LNCAP (cell line): Measurements from ENCODE around the gene GRAMD4.

ENCODE experiments used
- TF ChIP-seq, protein P1 (sequence below): fragments of 450-650 bp; IDR thresholded peaks from 2 replicates; pipeline ENCODE4 v1.5.1; 2017; ENCODE audit warnings: mild to moderate bottlenecking

The GRAMD4 gene

DNA sequence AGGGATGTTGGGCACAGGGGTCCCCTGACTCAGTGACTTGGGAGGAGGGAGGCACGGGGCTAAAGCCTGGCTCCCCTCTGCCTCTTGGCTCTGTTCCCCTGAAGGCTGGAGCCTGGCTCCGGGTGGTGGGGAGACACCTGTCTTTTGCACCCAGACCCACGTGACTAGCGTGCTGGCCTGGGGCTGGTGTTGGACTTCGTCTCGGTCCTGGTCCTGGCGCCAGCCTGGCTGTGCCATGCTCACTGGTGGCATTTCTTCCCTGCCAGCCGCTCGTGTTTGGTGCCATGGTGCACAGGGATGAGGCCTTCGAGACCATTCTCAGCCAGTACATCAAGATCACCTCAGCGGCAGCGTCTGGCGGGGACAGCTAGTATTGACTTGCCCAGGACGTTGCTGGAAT, 56.7 kb downstream of the GRAMD4 start:
- TF ChIP-seq, protein P1, sequence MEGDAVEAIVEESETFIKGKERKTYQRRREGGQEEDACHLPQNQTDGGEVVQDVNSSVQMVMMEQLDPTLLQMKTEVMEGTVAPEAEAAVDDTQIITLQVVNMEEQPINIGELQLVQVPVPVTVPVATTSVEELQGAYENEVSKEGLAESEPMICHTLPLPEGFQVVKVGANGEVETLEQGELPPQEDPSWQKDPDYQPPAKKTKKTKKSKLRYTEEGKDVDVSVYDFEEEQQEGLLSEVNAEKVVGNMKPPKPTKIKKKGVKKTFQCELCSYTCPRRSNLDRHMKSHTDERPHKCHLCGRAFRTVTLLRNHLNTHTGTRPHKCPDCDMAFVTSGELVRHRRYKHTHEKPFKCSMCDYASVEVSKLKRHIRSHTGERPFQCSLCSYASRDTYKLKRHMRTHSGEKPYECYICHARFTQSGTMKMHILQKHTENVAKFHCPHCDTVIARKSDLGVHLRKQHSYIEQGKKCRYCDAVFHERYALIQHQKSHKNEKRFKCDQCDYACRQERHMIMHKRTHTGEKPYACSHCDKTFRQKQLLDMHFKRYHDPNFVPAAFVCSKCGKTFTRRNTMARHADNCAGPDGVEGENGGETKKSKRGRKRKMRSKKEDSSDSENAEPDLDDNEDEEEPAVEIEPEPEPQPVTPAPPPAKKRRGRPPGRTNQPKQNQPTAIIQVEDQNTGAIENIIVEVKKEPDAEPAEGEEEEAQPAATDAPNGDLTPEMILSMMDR, result no peak

DNA sequence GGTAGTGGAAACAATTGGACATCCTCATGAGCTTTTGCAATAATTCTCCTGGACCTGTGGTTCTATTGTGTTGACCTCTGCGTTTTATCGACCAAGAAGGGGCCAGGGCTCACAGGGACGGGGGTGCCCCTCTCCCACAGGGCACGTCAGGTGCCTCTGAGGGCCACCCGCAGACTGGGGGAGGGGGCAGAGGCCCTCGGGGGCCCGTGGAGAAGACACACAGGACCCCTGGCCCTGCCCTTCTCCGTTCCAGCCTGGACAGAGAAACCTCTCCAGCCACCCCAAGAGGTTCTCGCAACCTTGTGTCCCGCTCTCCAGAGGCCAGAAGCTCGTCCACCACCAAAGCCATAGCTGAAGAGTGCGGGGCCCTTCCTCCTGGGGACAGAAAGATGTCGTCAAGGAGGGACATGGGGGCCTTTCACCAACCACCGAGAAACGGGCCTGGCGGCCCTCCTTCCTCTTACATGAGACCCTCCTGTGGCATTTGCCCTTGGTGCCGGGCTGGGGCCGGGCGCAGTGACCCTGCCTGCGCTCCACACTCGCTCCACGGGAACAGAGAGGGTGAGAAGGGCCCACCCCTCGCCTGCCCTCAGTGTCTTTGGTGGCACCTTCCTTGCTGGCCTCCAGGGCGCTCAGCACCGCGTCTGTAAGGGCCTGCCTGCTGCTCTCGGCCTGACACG, 57.3 kb downstream of the GRAMD4 start:
- TF ChIP-seq, protein P1, result no peak

DNA sequence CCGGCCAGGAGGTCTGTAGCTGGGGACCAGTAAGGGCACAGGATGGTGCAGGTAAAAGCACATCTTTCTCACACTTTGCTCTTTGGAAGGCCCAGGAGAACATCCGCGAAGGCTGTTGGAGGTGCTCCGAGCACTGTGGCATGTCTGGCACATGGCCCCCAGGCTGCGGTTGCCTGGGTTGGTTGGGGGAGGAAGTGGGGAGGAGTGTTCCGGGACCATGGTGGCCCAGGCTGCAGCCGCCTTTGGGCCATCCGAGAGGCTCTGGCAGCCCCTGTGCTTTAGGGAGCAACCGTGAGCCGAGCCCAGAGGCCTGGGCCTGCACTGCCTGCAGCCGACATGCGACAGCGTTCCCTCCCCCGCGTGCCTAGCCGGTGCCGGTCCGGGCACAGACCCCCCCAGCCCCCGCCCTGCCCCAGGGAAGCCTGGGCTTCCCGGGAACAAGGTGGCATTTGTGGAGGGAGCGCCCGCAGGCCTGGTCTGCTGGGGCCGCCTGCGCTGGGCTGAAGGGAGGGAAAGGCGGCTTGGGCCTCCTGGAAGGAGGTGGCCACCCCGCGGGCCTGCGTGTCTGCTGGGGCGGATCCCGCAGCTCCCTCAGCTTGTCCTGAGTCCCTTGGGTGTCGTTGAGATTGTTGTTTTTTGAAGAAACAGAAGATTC, 57.9 kb downstream of the GRAMD4 start:
- TF ChIP-seq, protein P1, result no peak

DNA sequence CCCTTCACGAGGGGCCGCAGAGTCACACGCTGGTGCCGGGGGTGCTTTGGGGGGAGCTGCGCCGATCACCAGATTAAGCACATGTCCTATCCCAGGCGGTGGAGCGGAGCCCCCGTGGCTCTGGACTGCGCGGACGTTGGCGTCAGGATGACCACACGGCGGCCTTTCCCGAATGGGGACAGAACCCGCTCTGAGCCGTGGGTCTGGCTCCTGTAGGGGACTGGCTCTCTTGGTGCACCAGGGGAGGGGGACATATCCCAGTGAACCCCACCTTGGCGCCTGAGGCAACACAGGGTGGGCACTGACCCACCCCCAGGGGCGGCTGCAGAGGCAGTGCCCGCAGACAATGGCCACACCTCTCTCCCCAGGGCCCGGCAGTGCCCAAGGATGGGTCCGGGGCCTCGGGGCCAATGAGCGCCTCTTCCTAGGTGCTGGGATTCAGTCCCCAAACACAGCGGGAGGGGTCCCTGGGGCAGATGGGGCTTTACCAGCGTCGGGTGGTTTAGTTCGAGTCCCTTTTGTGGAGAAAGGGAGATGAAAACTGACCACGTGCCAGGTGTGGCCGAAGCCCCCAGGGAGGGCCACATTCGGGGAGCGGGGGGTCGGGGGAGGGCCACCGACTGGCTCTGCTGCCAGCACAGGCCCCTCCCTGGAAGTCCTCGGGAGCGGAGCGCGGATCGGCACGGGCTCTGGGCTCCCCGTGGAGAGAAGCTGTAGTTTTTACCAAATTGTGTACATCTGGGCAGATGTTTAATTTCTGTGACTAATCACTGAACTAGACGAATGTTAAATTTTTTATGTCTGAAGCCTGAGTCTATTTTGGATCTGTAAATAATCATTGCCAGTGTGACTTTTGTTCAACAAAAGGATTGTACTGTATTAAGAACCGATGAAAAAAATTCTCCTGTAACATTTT, 58.9 kb downstream of the GRAMD4 start:
- TF ChIP-seq, protein P1, result no peak

DNA sequence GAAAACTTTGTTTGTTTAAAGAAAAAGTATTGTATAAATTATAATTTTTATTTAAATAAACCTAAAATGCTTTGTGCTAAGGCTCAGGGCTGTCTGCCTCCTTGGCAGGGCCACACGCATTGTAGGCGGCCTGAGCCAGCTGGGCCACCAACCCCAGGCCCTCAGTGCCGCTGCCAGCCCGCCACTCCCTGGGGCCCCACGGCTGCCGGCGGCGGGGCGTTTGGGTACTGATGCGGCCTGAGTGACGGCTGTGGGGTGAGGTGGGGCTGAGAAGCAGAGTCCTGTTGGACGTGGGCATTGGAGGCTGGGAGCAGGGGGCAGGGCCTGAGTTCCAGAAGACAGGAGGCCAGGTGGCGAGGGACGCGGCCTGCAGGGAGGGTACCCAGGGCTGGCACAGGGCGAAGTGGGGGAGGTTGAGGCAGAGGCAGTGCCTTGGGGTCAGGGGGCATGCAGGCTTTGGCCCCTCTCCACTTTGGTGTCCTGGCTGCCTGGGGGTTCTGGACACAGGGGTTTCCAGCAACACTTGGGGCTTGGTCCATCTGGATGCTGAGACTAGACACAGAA, 59.6 kb downstream of the GRAMD4 start:
- TF ChIP-seq, protein P1, result no peak

DNA sequence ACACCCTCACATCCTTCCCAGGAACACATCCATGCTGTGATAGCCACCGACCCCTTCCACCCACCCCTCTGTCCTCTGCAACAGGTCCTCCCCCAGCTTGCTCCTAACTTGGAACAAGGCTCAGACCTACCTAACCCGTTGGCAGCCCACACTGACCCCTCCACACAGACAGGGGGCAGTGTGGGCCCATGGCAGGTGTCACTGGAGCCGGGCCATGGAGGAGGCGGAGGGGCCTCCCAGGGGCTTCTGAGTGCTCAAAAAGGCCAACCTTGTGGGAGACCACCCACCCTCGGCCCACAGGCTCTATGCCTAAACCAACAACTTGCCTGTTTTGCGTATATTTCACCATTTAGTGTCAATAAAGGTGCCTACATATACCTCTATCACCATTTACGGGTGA, 60.8 kb downstream of the GRAMD4 start:
- TF ChIP-seq, protein P1, result no peak; the same call in 1 of the 2 replicates

DNA sequence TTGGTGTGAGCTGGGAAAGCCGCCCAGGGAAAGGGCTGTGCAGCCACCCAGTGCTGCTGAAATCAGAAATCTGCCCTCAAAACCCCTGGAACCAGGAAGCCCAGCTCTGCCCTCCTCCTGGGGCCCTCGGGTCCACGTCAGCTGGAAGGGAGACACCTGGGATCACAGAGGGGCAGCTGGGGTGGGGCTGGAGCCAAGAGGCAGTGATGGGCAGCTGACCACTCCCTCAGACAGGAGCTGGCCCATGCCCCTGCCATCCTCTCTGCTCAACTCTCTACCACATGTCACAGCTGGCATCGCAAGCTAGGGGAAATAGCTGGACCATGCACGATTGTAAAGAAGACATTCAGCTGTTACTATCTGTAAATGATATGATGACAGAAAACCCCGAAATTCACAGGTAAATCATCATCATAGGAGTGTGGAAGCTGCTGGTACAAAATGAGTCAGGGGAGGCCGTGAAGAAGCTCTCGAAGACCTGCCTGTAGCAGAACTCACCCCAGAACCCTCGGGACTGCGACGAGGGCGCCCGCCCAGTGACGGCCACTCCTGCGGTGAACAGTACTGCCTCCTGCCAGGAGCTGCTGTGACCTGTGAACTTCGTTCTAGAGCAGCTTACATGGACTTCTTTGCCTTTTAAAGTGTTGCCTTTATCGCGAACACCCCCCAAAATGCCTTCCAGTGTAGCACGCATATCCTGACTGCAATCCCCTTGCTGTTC, 62.0 kb downstream of the GRAMD4 start:
- TF ChIP-seq, protein P1, result no peak
